GM19324 (cell line): ENCODE results near the gene SCAPER.

Experiments used
- ATAC-seq: cut with Tn5 transposase; IDR thresholded peaks from one replicate; pipeline ENCODE4 v1.9.1; 2021; ENCODE audit warnings: mild to moderate bottlenecking, moderate library complexity; ENCODE audit not compliant: unreplicated experiment, low FRiP score

Gene SCAPER

GRCh38 chr15:76343313-76343996, 561.7 kb downstream of the SCAPER start:
- ATAC-seq: no peak

- no peak for ATAC-seq
Observed at GRCh38 chr15:76342382-76343201, 562.5 kb downstream of the SCAPER start.

- ATAC-seq: no peak
Observed at GRCh38 chr15:76342058-76342381, 563.1 kb downstream of the SCAPER start.

- ATAC-seq: no peak
Observed at GRCh38 chr15:76341366-76342057, 563.6 kb downstream of the SCAPER start.

- ATAC-seq: peak; percentile 35
Observed at GRCh38 chr15:76340803-76341365, 564.3 kb downstream of the SCAPER start.

DNA sequence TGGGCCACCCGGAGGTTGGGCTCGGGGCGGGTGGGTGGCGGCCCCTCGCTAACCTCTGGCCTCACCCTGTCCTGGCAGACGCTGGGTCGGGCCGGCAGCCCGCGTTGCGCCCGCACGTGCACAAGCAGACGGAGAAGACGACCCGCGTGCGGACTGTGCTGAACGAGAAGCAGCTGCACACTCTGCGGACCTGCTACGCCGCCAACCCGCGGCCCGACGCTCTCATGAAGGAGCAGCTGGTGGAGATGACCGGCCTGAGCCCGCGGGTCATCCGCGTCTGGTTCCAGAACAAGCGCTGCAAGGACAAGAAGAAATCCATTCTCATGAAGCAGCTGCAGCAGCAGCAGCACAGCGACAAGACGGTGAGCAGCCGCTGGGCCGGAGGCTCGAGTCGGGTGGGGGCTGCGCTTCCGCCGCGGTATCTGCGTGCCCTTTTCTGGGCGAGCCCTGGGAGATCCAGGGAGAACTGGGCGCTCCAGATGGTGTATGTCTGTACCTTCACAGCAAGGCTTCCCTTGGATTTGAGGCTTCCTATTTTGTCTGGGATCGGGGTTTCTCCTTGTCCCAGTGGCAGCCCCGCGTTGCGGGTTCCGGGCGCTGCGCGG, 564.8 kb downstream of the SCAPER start:
- no peak for ATAC-seq

DNA sequence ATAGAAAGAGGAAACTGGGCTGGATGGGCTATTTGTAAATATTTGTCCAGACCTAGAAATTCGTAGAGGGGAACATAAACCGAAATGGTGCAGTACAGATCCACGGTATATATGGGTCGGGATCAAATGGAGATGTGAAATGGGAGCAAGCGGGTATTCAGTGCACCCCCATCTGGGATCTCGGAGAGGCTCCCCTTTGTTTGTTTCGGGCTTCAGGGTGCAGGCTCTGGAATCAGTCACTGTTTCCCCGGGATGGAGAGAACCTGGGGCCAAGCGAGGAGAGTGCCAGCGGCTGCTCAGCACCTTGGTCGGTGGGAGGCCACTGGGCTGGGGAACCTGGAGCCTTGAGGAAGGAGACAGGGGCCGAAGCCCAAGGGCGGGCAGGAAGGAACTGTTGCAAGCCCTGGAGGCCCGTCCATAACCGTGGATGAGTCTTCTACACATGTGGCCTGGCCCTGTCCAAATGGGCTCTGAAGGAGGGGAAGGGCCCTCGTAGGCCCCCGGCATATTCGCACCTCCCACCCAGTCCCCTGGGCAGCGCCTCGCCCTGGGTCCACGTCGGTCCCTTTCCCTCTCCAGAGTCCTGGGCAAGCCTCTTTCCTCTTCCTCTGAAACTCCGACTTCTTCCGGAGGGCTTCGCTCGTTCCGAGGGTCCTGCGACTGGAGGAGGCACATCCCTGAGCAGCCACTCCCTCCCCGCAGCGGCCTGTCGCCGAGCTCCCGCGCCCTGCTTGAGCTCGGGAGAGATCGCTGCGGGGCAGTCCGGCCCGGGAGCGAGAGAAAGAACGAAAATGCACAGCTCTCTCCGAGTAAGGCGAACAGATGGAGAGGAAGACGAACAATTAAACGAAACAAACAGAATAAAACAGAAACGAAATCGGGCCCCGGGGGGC, 565.6 kb downstream of the SCAPER start:
- no peak for ATAC-seq

GRCh38 chr15:76338486-76339304, 566.4 kb downstream of the SCAPER start:
- ATAC-seq: no peak

DNA sequence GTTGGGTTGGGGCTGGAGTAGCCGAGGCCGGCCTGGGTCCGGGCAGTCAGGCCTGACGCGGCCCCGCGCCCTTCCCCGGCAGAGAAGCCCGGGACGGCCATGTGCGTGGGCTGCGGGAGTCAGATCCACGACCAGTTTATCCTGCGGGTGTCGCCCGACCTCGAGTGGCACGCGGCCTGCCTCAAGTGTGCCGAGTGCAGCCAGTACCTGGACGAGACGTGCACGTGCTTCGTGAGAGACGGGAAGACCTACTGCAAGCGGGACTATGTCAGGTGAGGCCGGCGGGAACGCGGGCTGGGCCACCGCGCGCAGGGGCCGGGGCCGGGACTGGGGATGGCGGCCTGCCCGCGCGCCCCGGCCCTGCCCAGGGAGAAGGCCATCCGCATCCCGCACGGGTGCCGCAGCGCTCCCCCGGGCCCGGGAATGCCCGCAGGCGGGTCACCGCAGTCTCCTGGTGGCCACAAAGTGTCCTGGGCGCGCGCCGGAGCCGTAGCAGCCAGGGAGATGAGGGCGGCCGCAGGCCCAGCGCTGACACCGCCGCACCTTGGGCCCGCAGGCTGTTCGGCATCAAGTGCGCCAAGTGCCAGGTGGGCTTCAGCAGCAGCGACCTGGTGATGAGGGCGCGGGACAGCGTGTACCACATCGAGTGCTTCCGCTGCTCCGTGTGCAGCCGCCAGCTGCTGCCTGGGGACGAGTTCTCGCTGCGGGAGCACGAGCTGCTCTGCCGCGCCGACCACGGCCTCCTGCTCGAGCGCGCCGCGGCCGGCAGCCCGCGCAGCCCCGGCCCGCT, 567.2 kb downstream of the SCAPER start:
- no peak for ATAC-seq

DNA sequence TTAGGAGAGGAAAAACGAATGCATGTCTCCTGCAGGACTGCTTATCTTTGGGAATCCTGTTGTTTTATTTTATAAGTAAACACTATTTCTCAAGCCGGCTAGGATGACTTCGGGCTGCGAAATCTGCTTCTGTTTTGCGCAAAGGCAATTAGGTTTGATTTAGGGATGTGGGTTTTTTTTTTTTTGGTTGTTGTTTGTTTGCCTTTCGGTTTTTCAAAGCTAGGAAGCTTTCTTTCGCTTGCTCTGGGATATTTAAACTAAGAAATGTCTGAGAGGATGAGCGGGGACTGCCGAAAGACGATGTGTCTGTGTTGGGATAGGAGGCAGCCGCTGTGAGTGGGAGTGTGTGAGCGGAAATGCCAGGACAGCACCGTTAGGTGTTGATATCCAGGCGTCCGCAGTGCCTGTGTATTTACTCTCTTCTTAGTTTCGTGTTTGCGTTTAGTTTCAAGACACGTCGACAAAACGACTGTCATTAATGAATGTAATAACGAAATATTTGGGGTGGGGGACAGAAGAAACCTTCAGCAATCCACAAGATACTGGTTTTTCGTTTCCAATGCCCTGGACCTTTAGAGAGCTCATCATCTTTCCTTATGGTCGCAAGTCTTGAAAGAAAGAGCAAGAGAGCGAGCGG, 568.0 kb downstream of the SCAPER start:
- ATAC-seq: no peak

GRCh38 chr15:76336254-76337058, 568.7 kb downstream of the SCAPER start, which contains the start of gene ISL2:
ISL2 (plus strand) TSS chr15:76336773; CDS start chr15:76336884, 111 bp downstream.
- peak; percentile 54 for ATAC-seq

GRCh38 chr15:76335307-76336253, 569.6 kb downstream of the SCAPER start:
- no peak for ATAC-seq

DNA sequence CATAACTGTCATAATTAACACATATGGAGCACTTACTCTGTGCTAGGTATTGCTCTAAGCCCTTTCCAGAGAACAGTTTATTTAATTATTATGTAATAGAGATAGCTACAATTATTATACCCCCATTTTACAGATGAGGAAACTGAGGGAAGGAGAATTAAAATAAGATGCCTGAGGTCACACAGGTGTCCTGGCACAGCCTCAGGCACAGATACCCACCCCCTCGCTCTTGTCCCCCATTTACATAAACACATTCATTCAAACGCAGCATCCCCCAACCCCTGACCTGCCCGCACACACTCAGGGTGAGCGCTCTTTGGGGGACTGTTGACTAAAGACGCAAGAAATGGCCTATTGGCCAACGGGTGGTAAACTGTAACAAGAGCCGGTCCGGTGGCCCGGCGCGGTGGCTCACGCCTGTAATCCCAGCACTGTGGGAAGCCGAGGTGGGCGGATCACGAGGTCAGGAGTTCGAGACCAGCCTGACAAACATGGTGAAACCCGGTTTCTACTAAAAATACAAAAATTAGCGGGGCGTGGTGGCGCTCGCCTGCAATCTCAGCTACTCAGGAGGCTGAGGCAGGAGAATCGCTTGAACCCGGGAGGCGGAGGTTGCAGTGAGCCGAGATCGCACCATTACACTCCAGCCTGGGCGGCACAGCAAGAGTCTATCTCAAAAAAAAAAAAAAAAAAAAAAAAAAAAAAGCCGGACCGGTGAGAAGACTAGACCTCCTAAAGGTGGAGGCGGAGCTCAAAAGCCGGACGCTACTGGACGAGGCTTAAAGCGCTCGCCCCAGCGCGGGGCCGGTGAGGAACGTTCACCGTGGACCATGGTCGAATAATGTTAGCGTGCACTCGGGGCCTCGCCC, 570.5 kb downstream of the SCAPER start:
- ATAC-seq: no peak

- no peak for ATAC-seq
Observed at GRCh38 chr15:76333720-76334437, 571.3 kb downstream of the SCAPER start.
